GM19463 (cell line): Measurements from ENCODE around the gene PIK3CD.

Experiments
- ATAC-seq: cut with Tn5 transposase; IDR thresholded peaks from one replicate; pipeline ENCODE4 v1.9.1; 2021; ENCODE audit warnings: mild to moderate bottlenecking, moderate library complexity; ENCODE audit not compliant: unreplicated experiment

Gene PIK3CD

GRCh38 chr1:9763914-9764313, 112.4 kb downstream of the PIK3CD start:
- ATAC-seq: no peak

GRCh38 chr1:9764550-9764949, 113.0 kb downstream of the PIK3CD start:
- ATAC-seq: no peak

- no peak for ATAC-seq
Measured at GRCh38 chr1:9766759-9767442, 115.4 kb downstream of the PIK3CD start.

- ATAC-seq: no peak
Measured at GRCh38 chr1:9767964-9768668, 116.6 kb downstream of the PIK3CD start.

GRCh38 chr1:9768983-9769382, 117.5 kb downstream of the PIK3CD start:
- no peak for ATAC-seq

- ATAC-seq: no peak
Measured at GRCh38 chr1:9770298-9770697, 118.8 kb downstream of the PIK3CD start.

- no peak for ATAC-seq
Measured at GRCh38 chr1:9774712-9775679, 123.5 kb downstream of the PIK3CD start.

GRCh38 chr1:9776685-9777084, 125.2 kb downstream of the PIK3CD start:
- ATAC-seq: no peak
